ENCODE results near the gene MFN2.

Gene MFN2

GRCh38 chr1:11963622-11964021 lies 16.6 kb upstream of the MFN2 start:
- TF ChIP-seq, protein P1, sequence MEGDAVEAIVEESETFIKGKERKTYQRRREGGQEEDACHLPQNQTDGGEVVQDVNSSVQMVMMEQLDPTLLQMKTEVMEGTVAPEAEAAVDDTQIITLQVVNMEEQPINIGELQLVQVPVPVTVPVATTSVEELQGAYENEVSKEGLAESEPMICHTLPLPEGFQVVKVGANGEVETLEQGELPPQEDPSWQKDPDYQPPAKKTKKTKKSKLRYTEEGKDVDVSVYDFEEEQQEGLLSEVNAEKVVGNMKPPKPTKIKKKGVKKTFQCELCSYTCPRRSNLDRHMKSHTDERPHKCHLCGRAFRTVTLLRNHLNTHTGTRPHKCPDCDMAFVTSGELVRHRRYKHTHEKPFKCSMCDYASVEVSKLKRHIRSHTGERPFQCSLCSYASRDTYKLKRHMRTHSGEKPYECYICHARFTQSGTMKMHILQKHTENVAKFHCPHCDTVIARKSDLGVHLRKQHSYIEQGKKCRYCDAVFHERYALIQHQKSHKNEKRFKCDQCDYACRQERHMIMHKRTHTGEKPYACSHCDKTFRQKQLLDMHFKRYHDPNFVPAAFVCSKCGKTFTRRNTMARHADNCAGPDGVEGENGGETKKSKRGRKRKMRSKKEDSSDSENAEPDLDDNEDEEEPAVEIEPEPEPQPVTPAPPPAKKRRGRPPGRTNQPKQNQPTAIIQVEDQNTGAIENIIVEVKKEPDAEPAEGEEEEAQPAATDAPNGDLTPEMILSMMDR (conservative IDR thresholded peaks at IDR 0.05): no peak
- no peak overlapping the region for H3K27ac ChIP-seq

DNA sequence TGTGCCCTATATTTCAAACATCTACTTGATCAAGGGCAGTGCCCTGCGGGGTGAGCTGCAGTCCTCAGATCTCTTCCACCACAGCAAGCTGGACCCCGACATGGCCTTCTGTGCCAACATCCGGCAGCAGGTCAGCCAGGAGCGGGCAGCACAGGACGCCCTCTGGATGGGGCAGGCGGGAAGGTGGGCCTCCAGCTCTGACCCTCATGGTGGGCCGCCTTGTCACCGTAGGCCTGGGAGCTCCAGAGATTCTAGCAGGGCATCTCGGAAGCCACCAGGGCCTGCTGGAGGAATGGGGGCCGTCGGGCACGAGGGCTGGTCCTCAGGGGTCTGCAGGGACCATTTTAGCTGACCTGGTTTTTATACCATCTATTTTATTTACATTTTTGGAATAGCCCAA lies 15.6 kb upstream of the MFN2 start:
- TF ChIP-seq, protein P1 (conservative IDR thresholded peaks at IDR 0.05): no peak
- H3K27ac ChIP-seq: no peak overlapping the region

GRCh38 chr1:11967028-11967547 lies 13.2 kb upstream of the MFN2 start:
- no peak overlapping the region for H3K27ac ChIP-seq
- TF ChIP-seq, protein P1 (conservative IDR thresholded peaks at IDR 0.05): peak; percentile 72

GRCh38 chr1:11970441-11971185 lies 9.6 kb upstream of the MFN2 start:
- TF ChIP-seq, protein P1 (conservative IDR thresholded peaks at IDR 0.05): no peak

GRCh38 chr1:11977625-11978024 lies 2.6 kb upstream of the MFN2 start:
- no peak overlapping the region for H3K27ac ChIP-seq
- TF ChIP-seq, protein P1 (conservative IDR thresholded peaks at IDR 0.05): no peak

More at GRCh38 chr1:11970441-11971185, 9.6 kb upstream of the MFN2 start:
- H3K27ac ChIP-seq: peak overlapping the region; percentile 65; the same call in 1 of the 2 replicates

DNA sequence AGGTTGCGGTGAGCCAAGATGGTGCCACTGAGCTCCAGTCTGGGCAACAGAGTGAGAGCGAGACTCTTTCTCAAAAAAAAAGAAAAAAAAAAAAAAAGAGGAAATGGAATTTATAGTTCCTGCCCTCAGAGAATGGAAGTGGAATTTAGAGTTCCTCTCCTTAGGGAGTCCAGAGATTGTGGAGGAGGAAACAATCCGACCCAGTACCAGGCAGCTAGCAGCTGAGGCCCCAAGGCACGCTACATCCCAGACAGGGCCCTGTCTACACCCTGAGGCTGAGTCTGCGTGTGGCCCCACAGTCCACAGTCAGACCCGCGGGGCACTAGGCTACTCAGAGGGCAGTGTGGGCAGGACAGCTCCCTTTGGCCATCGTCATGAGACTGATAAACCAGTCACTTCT lies 1.9 kb upstream of the MFN2 start:
- no peak overlapping the region for H3K27ac ChIP-seq
- TF ChIP-seq, protein P1 (conservative IDR thresholded peaks at IDR 0.05): no peak

- H3K27ac ChIP-seq: peak overlapping the region; percentile 87
- TF ChIP-seq, protein P1 (conservative IDR thresholded peaks at IDR 0.05): no peak
These were observed 1.0 kb upstream of the MFN2 start for GRCh38 chr1:11979028-11979850.

Data from VCaP (cell line).